Measurements from ENCODE around the gene COL4A6.

COL4A6 gene

GRCh38 chrX:108341947-108342346 is 96.3 kb downstream of the COL4A6 start:
- no peak for DNase-seq (ENCODE audit: insufficient read length, low spot score)
- FAIRE-seq, result no peak

- no peak for FAIRE-seq
- no peak for DNase-seq (ENCODE audit: insufficient read length, low spot score)
These were observed 105.9 kb downstream of the COL4A6 start for GRCh38 chrX:108332281-108332680.

GRCh38 chrX:108331126-108331909 is 106.9 kb downstream of the COL4A6 start:
- no peak for DNase-seq (ENCODE audit: insufficient read length, low spot score)
- FAIRE-seq, result no peak

GRCh38 chrX:108323751-108324150 is 114.5 kb downstream of the COL4A6 start:
- FAIRE-seq (no peak), DNase-seq (ENCODE audit: insufficient read length, low spot score) (no peak)

GRCh38 chrX:108322234-108322633 is 116.0 kb downstream of the COL4A6 start:
- no peak for DNase-seq (ENCODE audit: insufficient read length, low spot score)
- no peak for FAIRE-seq

GRCh38 chrX:108316456-108316855 is 121.8 kb downstream of the COL4A6 start:
- no peak for FAIRE-seq
- DNase-seq (ENCODE audit: insufficient read length, low spot score), result no peak

GRCh38 chrX:108313669-108314068 is 124.6 kb downstream of the COL4A6 start:
- FAIRE-seq (no peak), DNase-seq (ENCODE audit: insufficient read length, low spot score) (no peak)

- no peak for DNase-seq (ENCODE audit: insufficient read length, low spot score)
These were observed 125.3 kb downstream of the COL4A6 start for GRCh38 chrX:108312957-108313356.

GRCh38 chrX:108312011-108312410 is 126.2 kb downstream of the COL4A6 start:
- FAIRE-seq, result no peak
- no peak for DNase-seq (ENCODE audit: insufficient read length, low spot score)

More at GRCh38 chrX:108312957-108313356, 125.3 kb downstream of the COL4A6 start:
- no peak for FAIRE-seq

- no peak for FAIRE-seq
- DNase-seq (ENCODE audit: insufficient read length, low spot score), result no peak
These were observed 127.7 kb downstream of the COL4A6 start for GRCh38 chrX:108310506-108310905.

- DNase-seq (ENCODE audit: insufficient read length, low spot score) (no peak), FAIRE-seq (no peak)
These were observed 129.1 kb downstream of the COL4A6 start for GRCh38 chrX:108309144-108309543.

GRCh38 chrX:108307132-108308085 is 130.8 kb downstream of the COL4A6 start:
- DNase-seq (ENCODE audit: insufficient read length, low spot score), result no peak

GRCh38 chrX:108306086-108306485 is 132.1 kb downstream of the COL4A6 start:
- DNase-seq (ENCODE audit: insufficient read length, low spot score) (no peak), FAIRE-seq (no peak)

More at GRCh38 chrX:108307132-108308085, 130.8 kb downstream of the COL4A6 start:
- no peak for FAIRE-seq

- DNase-seq (ENCODE audit: insufficient read length, low spot score) (no peak), FAIRE-seq (no peak)
These were observed 133.5 kb downstream of the COL4A6 start for GRCh38 chrX:108304757-108305156.

- no peak for FAIRE-seq
- DNase-seq (ENCODE audit: insufficient read length, low spot score), result no peak
These were observed 134.0 kb downstream of the COL4A6 start for GRCh38 chrX:108304210-108304609.

GRCh38 chrX:108303682-108304081 is 134.5 kb downstream of the COL4A6 start:
- DNase-seq (ENCODE audit: insufficient read length, low spot score), result no peak
- FAIRE-seq, result no peak

- FAIRE-seq (no peak), DNase-seq (ENCODE audit: insufficient read length, low spot score) (no peak)
These were observed 138.5 kb downstream of the COL4A6 start for GRCh38 chrX:108299704-108300103.

GRCh38 chrX:108299101-108299591 is 139.1 kb downstream of the COL4A6 start:
- DNase-seq (ENCODE audit: insufficient read length, low spot score), result no peak
- FAIRE-seq, result no peak

- FAIRE-seq, result no peak
These were observed 140.0 kb downstream of the COL4A6 start for GRCh38 chrX:108298165-108298602.

GRCh38 chrX:108297290-108297689 is 140.9 kb downstream of the COL4A6 start:
- DNase-seq (ENCODE audit: insufficient read length, low spot score), result no peak
- FAIRE-seq, result no peak

More at GRCh38 chrX:108298165-108298602, 140.0 kb downstream of the COL4A6 start:
- DNase-seq (ENCODE audit: insufficient read length, low spot score), result no peak

GRCh38 chrX:108292053-108292452 is 146.2 kb downstream of the COL4A6 start:
- DNase-seq (ENCODE audit: insufficient read length, low spot score) (no peak), FAIRE-seq (no peak)
